ENCODE measurements around the gene TRAF4. TPM values are rescaled to one million over a fixed set of nuclear protein-coding genes. Genes with fewer than 3 reads are reported as not detected.
A peak's percentile ranks its signal among the peaks of the same experiment; 100 is the strongest.

The TRAF4 gene
- total and polyA plus RNA-seq, 2 donors (not counting 3 experiments of a cell fraction or from before 2014, with no cell fraction given), result 79.5 to 83.9 TPM

GRCh38 chr17:28711723-28712031, 32.1 kb upstream of the TRAF4 start, which contains the start of gene PROCA1:
PROCA1 (minus strand) TSS chr17:28711888; CDS start chr17:28711660, 228 bp downstream.
- peak within 1 kb of the TSS; percentile 43 for H3K27ac ChIP-seq (ENCODE audit: insufficient read depth, low read depth, low read length)
- no peaks in the 10 kb centered on the region for H3K27me3 ChIP-seq (ENCODE audit: control insufficient read depth in 2 of 2, insufficient read depth in 2 of 2, low read length in 2 of 2)
- peak within 1 kb of the TSS in 2 of 3 experiments; percentile 39 to 55 for H3K4me3 ChIP-seq (replicated peaks in 1 of 3; ENCODE audit: insufficient read depth in 1 of 3, low read depth in 1 of 3, low read length in 3 of 3)
- H4K20me1 ChIP-seq (replicated peaks; ENCODE audit: control insufficient read depth, extremely low read depth, insufficient read depth, low read length), result no peaks in the 10 kb centered on the region
- no peak for DNase-seq (ENCODE audit: low read depth, low spot score)
- intact Hi-C loops (cut with micrococcal nuclease) (loop anchor here (1.0 to 5.0 kb wide), 2 partner anchors 8 to 49 kb away; partner anchors contain the start of genes RPL23A, SDF2 and SUPT6H), dilution Hi-C loops (cut with MboI; ENCODE audit: extremely low pct_ligation_motif_present, low sequenced_read_pairs) (no loop called here)
- H2AFZ ChIP-seq (ENCODE audit: low read depth, low read length), result peak within 1 kb of the TSS; percentile 11
- ChIA-PET CTCF (interaction anchor here (0.6 to 5.2 kb wide), 9 partner anchors 8 to 405 kb away, joined by 3 to 21 read pairs (median 5); partner anchors contain the start of genes RPL23A and TLCD1), POLR2A (interaction anchor here (0.5 to 1.6 kb wide), 2 partner anchors 8 to 543 kb away, joined by 3 to 12 read pairs; partner anchors contain the start of gene RPL23A)
- no peaks in the 10 kb centered on the region for H3K9me3 ChIP-seq (replicated peaks; ENCODE audit: control insufficient read depth, insufficient read depth, low read length)
- BruUV-seq (replicated peaks), result TSS peak; percentile 45
- H3K4me1 ChIP-seq (ENCODE audit: control insufficient read depth, extremely low read depth, insufficient read depth, low read length), result peaks cover 12% of the 10 kb centered on the region
- no peak for FAIRE-seq
- peaks cover 0 to 11% of the 10 kb centered on the region in 2 experiments for H3K36me3 ChIP-seq (ENCODE audit: control insufficient read depth in 2 of 2, extremely low read depth in 1 of 2, insufficient read depth in 2 of 2, low read length in 2 of 2)
- H3K4me2 ChIP-seq (ENCODE audit: insufficient read depth, low read length), result peak within 1 kb of the TSS; percentile 65
- no peak for TF ChIP-seq EZH2 (IDR thresholded peaks at IDR 0.05; ENCODE audit: borderline replicate concordance, low read depth, low read length, severe bottlenecking)
- TF ChIP-seq CTCF (IDR thresholded peaks at IDR 0.05; ENCODE audit: extremely low read depth in 1 of 2, insufficient read depth in 1 of 2, low read depth in 1 of 2, low read length in 2 of 2), result no peak
- TF ChIP-seq POLR2AphosphoS5 (IDR thresholded peaks at IDR 0.05; ENCODE audit: insufficient read depth, low read depth, low read length), result no peak
- no peak for TF ChIP-seq MAX (IDR thresholded peaks at IDR 0.05; ENCODE audit: insufficient read depth, insufficient read length)
- TF ChIP-seq MYC (IDR thresholded peaks at IDR 0.05; ENCODE audit: low read depth, low read length), result no peak
- no peak for TF ChIP-seq POLR2A (IDR thresholded peaks at IDR 0.05; ENCODE audit: low read depth, low read length)
- TF ChIP-seq GATA2 (IDR thresholded peaks at IDR 0.05; ENCODE audit: insufficient read depth, insufficient read length, low read depth, low read length), result no peak
- no peaks in the 10 kb centered on the region for H3K9me1 ChIP-seq (replicated peaks; ENCODE audit: control insufficient read depth, extremely low read depth, insufficient read depth, low read length)
- peak within 1 kb of the TSS; percentile 61 for H3K9ac ChIP-seq (replicated peaks; ENCODE audit: extremely low read depth, insufficient read depth, low read length)
- H3K79me2 ChIP-seq (ENCODE audit: control insufficient read depth, insufficient read depth, low read length), result peaks cover 4% of the 10 kb centered on the region

Measured in endothelial cell of umbilical vein (primary cell).